Measurements from ENCODE around the gene FSD1L.

GRCh38 chr9:105502276-105502675 is 54.4 kb downstream of the FSD1L start:
- TF ChIP-seq CTCF (conservative IDR thresholded peaks at IDR 0.05) (no peak), ZFX (IDR thresholded peaks at IDR 0.05) (no peak)
